Activated T-helper 2 cell treated with anti-CD3 and anti-CD28 coated beads, Interferon-gamma antibody, Interleukin-2, Interleukin-4, amounts not matched to agents 10 μg/mL and 5 μg/mL and 100 μg/mL, durations not matched to agents 14 hours and 24 hours and 36 hours (primary cell): Measurements from ENCODE around the gene DOCK8. TPM values are rescaled to one million over a fixed set of nuclear protein-coding genes. Genes with fewer than 3 reads are reported as not detected.
A peak's percentile ranks its signal among the peaks of the same experiment; 100 is the strongest.
"Not testable (repeated sequence)": the region's sequence is repeated elsewhere in the genome, so short reads cannot be mapped to it uniquely, and the experiment has no call there.

ENCODE experiments used
- DNase-seq: peaks from one replicate; pipeline ENCODE4 v3.0.0; 2021; ENCODE audit warnings: low spot score
- H3K27ac Mint-ChIP-seq: one replicate; pipeline ENCODE4 v1.8.0; 2021; ENCODE audit warnings: mixed read lengths
- H3K27me3 Mint-ChIP-seq: one replicate; pipeline ENCODE4 v1.8.0; 2021; ENCODE audit warnings: low read depth, mixed read lengths
- H3K36me3 Mint-ChIP-seq: one replicate; pipeline ENCODE4 v1.8.0; 2021; ENCODE audit warnings: low read depth, mixed read lengths
- H3K4me1 Mint-ChIP-seq: one replicate; pipeline ENCODE4 v1.8.0; 2021; ENCODE audit warnings: low read depth, mixed read lengths
- H3K4me3 Mint-ChIP-seq: one replicate; pipeline ENCODE4 v1.8.0; 2021; ENCODE audit warnings: low read depth, mild to moderate bottlenecking, moderate library complexity, mixed read lengths
- H3K9me3 Mint-ChIP-seq: one replicate; pipeline ENCODE4 v1.8.0; 2021; ENCODE audit warnings: mixed read lengths
- intact Hi-C: fragments of 100-400 bp; cut with micrococcal nuclease; formaldehyde crosslinking; loops from one replicate; pipeline ENCODE4 v1.15.1; 2023
- total RNA-seq: library from RNA; stranded (reverse); gene quantifications from 2 replicates; pipeline ENCODE4 v1.2.3, GENCODE V29; 2022

Gene DOCK8
- total RNA-seq, result 113 and 123 TPM in 2 replicates

DNA sequence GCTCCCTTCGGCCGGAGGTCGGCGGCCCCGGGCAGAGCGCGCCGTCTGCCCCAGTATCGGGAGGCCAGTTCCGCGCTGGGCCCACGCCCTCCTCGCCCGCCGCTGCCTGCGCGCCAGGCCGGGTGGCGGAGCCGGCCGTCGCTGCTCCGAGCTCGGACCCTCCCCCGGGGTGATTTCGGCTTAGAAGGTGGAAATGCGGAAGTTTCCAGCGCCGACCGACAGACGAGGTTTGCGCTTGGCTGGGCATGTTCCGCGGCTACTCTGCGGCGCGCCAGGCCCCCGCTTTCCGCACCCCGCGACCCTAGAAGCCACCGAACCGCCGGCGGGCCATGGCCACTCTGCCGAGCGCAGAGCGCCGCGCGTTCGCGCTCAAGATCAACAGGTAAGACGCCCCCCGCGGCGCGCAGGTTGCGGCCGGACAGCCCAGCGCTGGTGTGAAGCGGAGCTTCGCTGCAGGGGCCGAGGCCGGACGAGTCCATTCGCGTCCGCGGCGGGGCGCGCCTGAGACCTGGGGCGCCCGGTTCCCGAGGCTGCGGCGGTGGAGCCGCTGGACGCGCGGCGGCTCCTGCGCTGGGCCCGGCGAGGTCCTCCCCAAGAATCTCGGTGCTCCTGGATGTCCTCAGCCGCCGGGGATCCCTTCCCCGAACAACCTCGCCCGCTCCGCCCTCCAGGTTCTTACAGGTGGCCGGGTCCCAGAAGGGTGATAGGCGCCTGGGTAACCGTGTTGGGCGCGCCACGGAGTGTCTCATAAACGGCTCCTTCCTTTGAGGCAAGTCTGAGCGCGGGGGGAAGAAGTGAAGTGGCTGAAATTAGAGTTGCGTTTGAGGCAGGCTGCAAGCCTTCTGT is at the start of gene DOCK8:
TSS of gene DOCK8 (plus strand) at position 218 of the 846 bp plus-strand sequence. CDS start at position 330, 112 bp downstream.
- Mint-ChIP-seq H3K9me3 (no peaks in the 10 kb centered on the region), H3K4me3 (peak within 1 kb of the TSS; percentile 85), H3K4me1 (peaks cover 29% of the 10 kb centered on the region), H3K27me3 (peaks cover 12% of the 10 kb centered on the region), H3K27ac (peak within 1 kb of the TSS; percentile 79), H3K36me3 (peaks cover 18% of the 10 kb centered on the region)
- peak; percentile 59 for DNase-seq
- intact Hi-C loops, result loop anchor here (1.0 kb wide), 1 partner anchor 63 kb away; no protein-coding TSS in a partner anchor

DNA sequence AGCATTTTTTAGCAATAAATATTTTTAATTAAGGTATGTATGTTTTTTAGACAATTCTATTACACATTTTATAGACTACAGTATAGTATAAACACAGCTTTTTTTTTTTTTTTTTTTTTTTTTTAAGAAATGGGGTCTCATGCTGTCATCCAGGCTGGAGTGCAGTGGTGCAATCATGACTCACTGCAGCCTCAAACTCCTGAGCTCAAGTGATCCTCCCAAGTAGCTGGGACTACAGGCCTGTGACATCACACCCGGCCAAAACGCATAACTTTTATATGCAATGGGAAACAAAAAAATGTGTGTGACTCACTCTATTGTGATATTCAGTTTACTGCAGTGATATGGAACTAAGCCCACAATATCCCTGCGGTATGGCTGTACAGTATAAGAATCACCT is 44.9 kb upstream of the DOCK8 start:
- H3K4me1 Mint-ChIP-seq, DNase-seq, H3K4me3 Mint-ChIP-seq, H3K27ac Mint-ChIP-seq, H3K36me3 Mint-ChIP-seq, H3K9me3 Mint-ChIP-seq, H3K27me3 Mint-ChIP-seq, intact Hi-C loops: not testable (repeated sequence)

GRCh38 chr9:178140-178825 is 36.4 kb upstream of the DOCK8 start:
- intact Hi-C loops, H3K4me1 Mint-ChIP-seq, H3K27me3 Mint-ChIP-seq, H3K36me3 Mint-ChIP-seq, DNase-seq, H3K9me3 Mint-ChIP-seq: not testable (repeated sequence)
- H3K4me3 Mint-ChIP-seq, result peak overlapping the region; percentile 82
- peak overlapping the region; percentile 60 for H3K27ac Mint-ChIP-seq

GRCh38 chr9:178970-179383 is 35.7 kb upstream of the DOCK8 start, which contains the start of gene ZNG1A:
Gene ZNG1A (minus strand): TSS chr9:179056. CDS start chr9:178969, 87 bp downstream.
- peak within 1 kb of the TSS; percentile 60 for H3K27ac Mint-ChIP-seq
- DNase-seq, H3K4me1 Mint-ChIP-seq, H3K36me3 Mint-ChIP-seq, H3K27me3 Mint-ChIP-seq, H3K9me3 Mint-ChIP-seq, intact Hi-C loops: not testable (repeated sequence)
- peak within 1 kb of the TSS; percentile 82 for H3K4me3 Mint-ChIP-seq

GRCh38 chr9:199601-200000 is 15.1 kb upstream of the DOCK8 start:
- DNase-seq, intact Hi-C loops, H3K4me3 Mint-ChIP-seq, H3K36me3 Mint-ChIP-seq, H3K27ac Mint-ChIP-seq, H3K9me3 Mint-ChIP-seq, H3K4me1 Mint-ChIP-seq, H3K27me3 Mint-ChIP-seq: not testable (repeated sequence)

GRCh38 chr9:206481-206880 is 8.2 kb upstream of the DOCK8 start:
- H3K9me3 Mint-ChIP-seq, result no peaks in the 10 kb centered on the region
- no peaks in the 10 kb centered on the region for H3K36me3 Mint-ChIP-seq
- H3K4me1 Mint-ChIP-seq, result no peaks in the 10 kb centered on the region
- no peak for DNase-seq
- intact Hi-C loops, result no loop called here
- H3K4me3 Mint-ChIP-seq, result no peak overlapping the region
- peaks cover 32% of the 10 kb centered on the region for H3K27me3 Mint-ChIP-seq
- H3K27ac Mint-ChIP-seq, result no peak overlapping the region

GRCh38 chr9:209143-209758 is 5.4 kb upstream of the DOCK8 start:
- no peak for DNase-seq
- Mint-ChIP-seq H3K4me3 (no peak overlapping the region), H3K36me3 (no peaks in the 10 kb centered on the region), H3K27me3 (peaks cover 28% of the 10 kb centered on the region), H3K9me3 (no peaks in the 10 kb centered on the region), H3K27ac (no peak overlapping the region), H3K4me1 (no peaks in the 10 kb centered on the region)
- intact Hi-C loops, result no loop called here

DNA sequence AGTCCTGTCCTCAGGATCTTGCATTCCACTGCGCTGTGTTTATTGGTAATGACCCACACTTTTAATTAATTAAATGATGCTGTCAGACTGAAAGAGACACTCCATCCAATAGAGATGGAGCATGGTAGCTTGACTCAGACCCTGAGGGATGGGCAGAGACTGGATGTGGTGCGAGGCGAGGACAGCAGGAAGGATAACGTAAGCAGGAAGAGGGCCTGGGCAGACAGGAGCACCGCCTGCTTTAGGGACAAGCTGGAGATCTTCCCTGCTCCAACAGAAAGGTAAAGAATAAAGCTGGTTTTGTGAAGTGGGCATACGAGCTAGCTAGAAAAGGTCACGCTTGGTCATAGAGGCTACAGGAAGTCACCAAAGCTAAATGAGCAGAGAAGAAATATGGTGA is 3.6 kb upstream of the DOCK8 start:
- Mint-ChIP-seq H3K4me3 (no peak overlapping the region), H3K27ac (no peak overlapping the region), H3K9me3 (no peaks in the 10 kb centered on the region), H3K4me1 (peaks cover 4% of the 10 kb centered on the region), H3K36me3 (peaks cover 3% of the 10 kb centered on the region), H3K27me3 (peaks cover 24% of the 10 kb centered on the region)
- DNase-seq, result no peak
- intact Hi-C loops, result no loop called here

- peaks cover 4% of the 10 kb centered on the region for H3K36me3 Mint-ChIP-seq
- no peak overlapping the region for H3K27ac Mint-ChIP-seq
Measured at GRCh38 chr9:211557-211956, 3.1 kb upstream of the DOCK8 start.

GRCh38 chr9:212297-212696 is 2.4 kb upstream of the DOCK8 start:
- Mint-ChIP-seq H3K27me3 (peaks cover 26% of the 10 kb centered on the region), H3K27ac (no peak overlapping the region), H3K9me3 (no peaks in the 10 kb centered on the region), H3K4me3 (no peak overlapping the region), H3K4me1 (peaks cover 16% of the 10 kb centered on the region), H3K36me3 (peaks cover 12% of the 10 kb centered on the region)
- no peak for DNase-seq
- intact Hi-C loops, result no loop called here

More at GRCh38 chr9:211557-211956, 3.1 kb upstream of the DOCK8 start:
- Mint-ChIP-seq H3K4me1 (peaks cover 9% of the 10 kb centered on the region), H3K27me3 (peaks cover 23% of the 10 kb centered on the region), H3K4me3 (no peak overlapping the region), H3K9me3 (no peaks in the 10 kb centered on the region)
- intact Hi-C loops, result no loop called here
- no peak for DNase-seq

GRCh38 chr9:213901-214300 is 764 bp upstream of the DOCK8 start:
- DNase-seq, H3K9me3 Mint-ChIP-seq, intact Hi-C loops: not testable (repeated sequence)
- peaks cover 16% of the 10 kb centered on the region for H3K36me3 Mint-ChIP-seq
- peak overlapping the region; percentile 49 for H3K27ac Mint-ChIP-seq
- peak overlapping the region; percentile 71 for H3K4me3 Mint-ChIP-seq
- H3K27me3 Mint-ChIP-seq, result peaks cover 17% of the 10 kb centered on the region
- H3K4me1 Mint-ChIP-seq, result peaks cover 26% of the 10 kb centered on the region

GRCh38 chr9:214351-214647 is 366 bp upstream of the DOCK8 start:
- H3K4me1 Mint-ChIP-seq, result peaks cover 26% of the 10 kb centered on the region
- peak overlapping the region; percentile 49 for H3K27ac Mint-ChIP-seq
- H3K9me3 Mint-ChIP-seq, result no peaks in the 10 kb centered on the region
- intact Hi-C loops, result no loop called here
- peaks cover 16% of the 10 kb centered on the region for H3K36me3 Mint-ChIP-seq
- DNase-seq, result no peak
- H3K27me3 Mint-ChIP-seq, result peaks cover 15% of the 10 kb centered on the region
- peak overlapping the region; percentile 71 for H3K4me3 Mint-ChIP-seq
